Measurements from ENCODE around the gene GLMP. TPM values are rescaled to one million over a fixed set of nuclear protein-coding genes. Genes with fewer than 3 reads are reported as not detected.

GLMP gene
- total RNA-seq, 1 experiment from 2014 or later = 60.3 TPM

- CTCF ChIA-PET = interaction anchor here (3.9 kb wide), 1 partner anchor 101 kb away, joined by 20 read pairs; no protein-coding TSS in a partner anchor
- POLR2A ChIA-PET = interaction anchor here (0.6 kb wide), 1 partner anchor 36 kb away, joined by 6 read pairs; no protein-coding TSS in a partner anchor
- no peak overlapping the region for H3K4me3 Mint-ChIP-seq
- H3K9me3 Mint-ChIP-seq = no peaks in the 10 kb centered on the region
- TF ChIP-seq E2F4 (CRISPR knock-in tag; IDR thresholded peaks at IDR 0.05; ENCODE audit: borderline replicate concordance, low read depth) (no peak), ZNF219 (CRISPR knock-in tag; IDR thresholded peaks at IDR 0.05; ENCODE audit: borderline replicate concordance) (no peak), ZNF121 (CRISPR knock-in tag; IDR thresholded peaks at IDR 0.05) (no peak), FOXP1 (CRISPR knock-in tag; IDR thresholded peaks at IDR 0.05; ENCODE audit: borderline replicate concordance) (no peak), CBFB (CRISPR knock-in tag; IDR thresholded peaks at IDR 0.05; ENCODE audit: low read depth) (no peak), CREM (CRISPR knock-in tag; IDR thresholded peaks at IDR 0.05) (no peak), AR (CRISPR knock-in tag; IDR thresholded peaks at IDR 0.05) (no peak), SMAD4 (CRISPR knock-in tag; IDR thresholded peaks at IDR 0.05) (no peak)
- H3K4me1 Mint-ChIP-seq = peaks cover 21% of the 10 kb centered on the region
- DNase-seq (ENCODE audit: low spot score) (no peak), ATAC-seq (no peak)
- H3K27ac Mint-ChIP-seq = no peak overlapping the region
- H3K27me3 Mint-ChIP-seq (ENCODE audit: low read depth) = peaks cover 4% of the 10 kb centered on the region
- H3K36me3 Mint-ChIP-seq = peaks cover 13% of the 10 kb centered on the region
Observed at GRCh38 chr1:156242738-156243137, 52.7 kb downstream of the GLMP start.

Other genes starting within 250 kb of the GLMP start
- gene UBQLN4, start 241.9 kb downstream of the GLMP start, total RNA-seq (2021) = 35.0 to 37.3 TPM (median 36.3 TPM) in 3 replicates
- gene LAMTOR2, start 240.9 kb downstream of the GLMP start, total RNA-seq (2021) = 62.4 to 75.7 TPM (median 73.8 TPM) in 3 replicates
- 61.9 to 82.8 TPM (median 82.5 TPM) in 3 replicates for gene RAB25, start 234.5 kb downstream of the GLMP start, total RNA-seq (2021)
- gene MEX3A, start 213.2 kb downstream of the GLMP start, total RNA-seq (2021) = 66.3 to 79.1 TPM (median 70.6 TPM) in 3 replicates
- 40.7 to 68.8 TPM (median 46.2 TPM) in 3 replicates for gene LMNA, start 181.0 kb downstream of the GLMP start, total RNA-seq (2021)
- gene SEMA4A, start 142.1 kb downstream of the GLMP start, total RNA-seq (2021) = 6.9 to 12.4 TPM (median 8.7 TPM) in 3 replicates
- gene SLC25A44, start 101.6 kb downstream of the GLMP start, total RNA-seq (2021) = 17.9 to 29.1 TPM (median 19.7 TPM) in 3 replicates
- 112 to 129 TPM (median 115 TPM) in 3 replicates for gene PMF1, start 82.7 kb downstream of the GLMP start, total RNA-seq (2021)
- gene BGLAP, start 53.5 kb downstream of the GLMP start, total RNA-seq (2021) = 2.3 to 3.8 TPM (median 2.6 TPM) in 3 replicates
- gene PAQR6, start 47.6 kb downstream of the GLMP start, total RNA-seq (2021) = 5.9 to 7.9 TPM (median 6.5 TPM) in 3 replicates
- 87.7 to 109 TPM (median 91.1 TPM) in 3 replicates for gene SMG5, start 12.9 kb downstream of the GLMP start, total RNA-seq (2021)
- 2.2 to 2.7 TPM (median 2.4 TPM) in 3 replicates for gene TMEM79, start 11.4 kb downstream of the GLMP start, total RNA-seq (2021)
- gene VHLL, start 3.6 kb upstream of the GLMP start, total RNA-seq (2021) = 0.39 TPM in 1 of 3 replicates, not detected in the others
- 411 to 479 TPM (median 429 TPM) in 3 replicates for gene CCT3, start 42.6 kb upstream of the GLMP start, total RNA-seq (2021)
- 1.8 to 2.7 TPM (median 2.2 TPM) in 3 replicates for gene TSACC, start 42.8 kb upstream of the GLMP start, total RNA-seq (2021)
- 1.7 to 2.3 TPM (median 1.9 TPM) in 3 replicates for gene RHBG, start 73.5 kb upstream of the GLMP start, total RNA-seq (2021)
- gene MEF2D, start 205.1 kb upstream of the GLMP start, total RNA-seq (2021) = 20.6 to 24.1 TPM (median 24.0 TPM) in 3 replicates